Adipocyte (in vitro differentiated cells): Measurements from ENCODE around the gene NDRG4.
A peak's percentile ranks its signal among the peaks of the same experiment; 100 is the strongest.

ENCODE experiments used
- DNase-seq: peaks from one replicate; pipeline ENCODE4 v3.0.0-alpha.2; 2015; ENCODE audit warnings: low read depth
- H3K27me3 ChIP-seq: replicated peaks from 2 replicates; pipeline ENCODE4 v1.7.0; 2013; ENCODE audit warnings: mild to moderate bottlenecking, low read length, moderate library complexity; ENCODE audit not compliant: control insufficient read depth, insufficient read depth
- H3K36me3 ChIP-seq: 2 replicates; pipeline ENCODE4 v1.7.0; 2013; ENCODE audit warnings: low read length, mild to moderate bottlenecking, moderate library complexity; ENCODE audit not compliant: control insufficient read depth, insufficient read depth, severe bottlenecking
- H3K4me1 ChIP-seq: 2 replicates; pipeline ENCODE4 v1.7.0; 2013; ENCODE audit warnings: mild to moderate bottlenecking, low read length, moderate library complexity; ENCODE audit not compliant: control insufficient read depth, insufficient read depth
- H3K4me3 ChIP-seq: 2 replicates; pipeline ENCODE4 v1.7.0; 2013; ENCODE audit warnings: mild to moderate bottlenecking, low read length, moderate library complexity
- H3K9ac ChIP-seq: 2 replicates; pipeline ENCODE4 v1.7.0; 2013; ENCODE audit warnings: mild to moderate bottlenecking, low read length, moderate library complexity
- H3K9me3 ChIP-seq: 2 replicates; pipeline ENCODE4 v1.7.0; 2013; ENCODE audit warnings: mild to moderate bottlenecking, low read length, moderate library complexity; ENCODE audit not compliant: control insufficient read depth

The NDRG4 gene

DNA sequence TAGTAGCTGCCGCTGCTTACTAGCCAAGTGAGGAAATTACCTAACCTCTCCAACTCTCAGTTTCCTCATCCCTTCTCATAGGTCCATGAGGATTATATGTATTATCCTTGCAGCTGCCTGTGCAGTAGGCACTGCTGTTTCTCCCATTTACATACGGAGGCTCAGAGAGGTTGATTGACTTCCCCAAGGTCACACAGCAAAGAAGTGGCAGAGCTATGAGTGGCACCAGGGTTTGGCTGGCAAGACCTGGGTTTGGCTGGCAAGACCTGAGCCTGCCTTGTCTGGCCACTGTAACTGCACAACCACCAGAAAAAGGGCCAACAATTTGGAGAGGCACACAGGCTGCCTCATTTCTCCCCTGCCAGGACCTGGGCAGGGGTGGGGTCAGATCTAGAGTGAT is 2.5 kb upstream of the NDRG4 start:
- H3K9me3 ChIP-seq: no peaks in the 10 kb centered on the region
- peaks cover 18% of the 10 kb centered on the region for H3K27me3 ChIP-seq
- no peak overlapping the region for H3K9ac ChIP-seq
- DNase-seq: no peak
- H3K4me3 ChIP-seq: no peak overlapping the region
- peaks cover 4% of the 10 kb centered on the region for H3K4me1 ChIP-seq
- H3K36me3 ChIP-seq: no peaks in the 10 kb centered on the region

DNA sequence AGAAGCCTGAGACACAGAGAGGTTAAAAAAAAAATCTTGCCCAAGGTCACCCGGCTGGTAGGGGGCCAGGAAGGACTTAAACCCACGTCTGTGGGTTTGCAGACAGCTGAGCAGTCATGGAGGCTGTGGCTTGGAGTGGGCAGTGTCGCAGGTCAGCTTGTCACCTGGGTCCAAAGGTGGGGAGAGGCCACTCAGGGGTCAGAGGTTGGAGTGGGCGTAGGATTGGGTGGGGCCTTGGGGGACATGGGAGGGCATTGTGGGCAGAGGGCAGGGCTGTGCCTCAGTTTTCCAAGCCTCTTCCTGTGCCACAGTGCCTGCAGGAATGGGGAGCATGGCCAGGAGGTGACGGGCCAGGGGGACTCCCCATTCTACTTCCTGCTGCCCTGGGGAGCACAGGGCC is 2.0 kb upstream of the NDRG4 start:
- Histone ChIP-seq H3K27me3 (peaks cover 23% of the 10 kb centered on the region), H3K4me3 (no peak overlapping the region), H3K9me3 (no peaks in the 10 kb centered on the region), H3K9ac (no peak overlapping the region), H3K4me1 (peaks cover 4% of the 10 kb centered on the region), H3K36me3 (no peaks in the 10 kb centered on the region)
- no peak for DNase-seq

DNA sequence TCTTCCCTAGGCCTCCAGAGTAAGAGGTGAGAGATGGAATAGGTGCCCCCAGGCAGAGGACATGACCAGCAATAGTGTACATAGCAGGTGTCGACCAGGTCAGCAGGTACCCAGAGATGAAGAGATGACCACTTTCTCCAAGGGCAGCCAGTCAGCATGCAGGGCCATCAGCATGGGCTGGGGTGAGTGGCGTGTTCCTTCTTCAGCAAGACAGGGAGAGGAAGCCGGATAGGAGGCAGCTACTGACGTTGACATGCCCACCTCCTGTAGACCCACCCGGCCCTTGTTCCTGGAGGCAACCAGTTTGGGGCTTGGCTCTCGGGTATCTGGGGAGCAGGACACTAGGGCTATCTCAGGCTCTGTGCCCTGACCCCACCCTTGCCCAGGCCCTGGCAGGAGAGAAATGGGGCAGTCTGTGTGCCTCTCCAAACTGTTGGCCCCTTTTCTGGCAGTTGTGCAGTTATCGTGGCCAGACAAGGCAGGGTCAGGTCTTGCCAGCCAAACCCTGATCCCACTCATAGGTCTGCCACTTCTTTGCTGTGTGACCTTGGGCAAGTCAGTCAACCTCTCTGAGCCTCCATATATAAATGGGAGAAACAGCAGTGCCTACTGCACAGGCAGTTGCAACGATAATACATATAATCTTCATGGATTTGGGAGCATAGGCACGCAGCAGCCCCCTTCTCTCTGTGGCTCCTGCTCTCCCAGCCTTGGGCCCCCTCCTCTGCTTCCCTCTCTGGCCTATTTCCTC is 1.4 kb upstream of the NDRG4 start:
- H3K4me3 ChIP-seq: no peak overlapping the region
- peaks cover 23% of the 10 kb centered on the region for H3K27me3 ChIP-seq
- no peak for DNase-seq
- no peak overlapping the region for H3K9ac ChIP-seq
- H3K4me1 ChIP-seq: peaks cover 4% of the 10 kb centered on the region
- no peaks in the 10 kb centered on the region for H3K9me3 ChIP-seq
- no peaks in the 10 kb centered on the region for H3K36me3 ChIP-seq

DNA sequence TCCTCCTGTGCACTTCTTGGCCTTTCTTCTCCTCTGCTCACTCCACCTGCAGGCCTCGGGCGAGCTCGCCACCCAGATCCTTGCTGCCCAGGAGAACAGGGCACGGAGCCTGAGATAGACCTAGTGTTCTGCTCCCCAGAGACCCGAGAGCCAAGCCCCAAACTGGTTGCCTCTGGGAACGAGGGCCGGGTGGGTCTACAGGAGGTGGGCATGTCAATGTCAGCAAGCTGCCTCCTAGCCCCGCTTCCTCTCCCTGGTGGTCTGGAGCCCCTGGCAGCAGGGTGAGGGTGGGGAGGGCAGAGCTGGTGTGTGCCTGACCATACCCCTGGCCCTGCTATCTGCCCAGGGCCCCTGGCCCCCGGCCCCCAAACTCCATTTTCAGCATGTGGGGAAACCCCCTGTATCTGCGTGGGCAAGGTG is 841 bp upstream of the NDRG4 start:
- peaks cover 4% of the 10 kb centered on the region for H3K4me1 ChIP-seq
- no peak for DNase-seq
- no peak overlapping the region for H3K9ac ChIP-seq
- no peaks in the 10 kb centered on the region for H3K36me3 ChIP-seq
- H3K27me3 ChIP-seq: peaks cover 23% of the 10 kb centered on the region
- no peak overlapping the region for H3K4me3 ChIP-seq
- no peaks in the 10 kb centered on the region for H3K9me3 ChIP-seq

DNA sequence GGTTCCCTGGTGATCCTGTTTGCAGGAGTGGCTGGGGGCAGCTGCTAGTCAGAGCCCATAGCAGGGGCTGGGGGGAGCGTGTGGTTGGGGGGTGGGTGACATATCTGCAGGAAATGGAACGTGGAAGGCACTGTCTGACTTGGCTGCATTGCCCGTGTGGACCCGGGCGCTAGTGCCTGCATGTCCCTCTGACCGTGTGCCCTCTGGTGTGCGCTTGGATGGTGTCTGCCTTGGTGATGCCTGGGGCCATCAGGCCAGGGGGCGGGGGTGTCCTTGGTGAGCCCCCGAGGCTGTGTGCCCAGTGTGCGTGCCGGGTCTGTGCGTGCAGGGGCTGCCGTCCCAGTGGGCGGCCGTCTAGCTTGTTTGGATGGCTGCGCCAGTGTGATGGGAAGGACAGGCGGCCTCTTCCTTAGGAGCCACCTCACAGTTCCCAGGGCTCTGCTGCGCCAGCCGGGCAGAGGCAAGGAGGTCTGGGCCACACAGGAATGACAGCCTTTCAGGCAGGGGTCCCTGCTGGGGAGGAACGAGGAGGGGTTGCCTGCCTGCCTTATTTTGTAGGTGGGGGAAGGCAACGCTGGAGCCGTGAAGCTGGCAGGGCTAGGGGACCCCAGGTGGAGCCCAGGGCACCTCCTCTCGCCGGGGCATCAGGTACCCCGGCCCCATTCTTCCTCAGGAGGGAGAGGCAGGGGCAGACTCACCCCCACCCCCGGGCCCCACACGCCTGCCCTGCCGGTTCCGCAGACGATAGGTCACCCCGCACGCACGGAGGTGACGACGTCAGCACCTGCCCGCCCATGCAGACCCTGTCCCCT is 693 bp downstream of the NDRG4 start:
- Histone ChIP-seq H3K9me3 (no peaks in the 10 kb centered on the region), H3K9ac (no peak overlapping the region), H3K36me3 (no peaks in the 10 kb centered on the region), H3K4me1 (peaks cover 4% of the 10 kb centered on the region), H3K4me3 (peak overlapping the region; percentile 55), H3K27me3 (peaks cover 23% of the 10 kb centered on the region)
- DNase-seq: peak; percentile 25

DNA sequence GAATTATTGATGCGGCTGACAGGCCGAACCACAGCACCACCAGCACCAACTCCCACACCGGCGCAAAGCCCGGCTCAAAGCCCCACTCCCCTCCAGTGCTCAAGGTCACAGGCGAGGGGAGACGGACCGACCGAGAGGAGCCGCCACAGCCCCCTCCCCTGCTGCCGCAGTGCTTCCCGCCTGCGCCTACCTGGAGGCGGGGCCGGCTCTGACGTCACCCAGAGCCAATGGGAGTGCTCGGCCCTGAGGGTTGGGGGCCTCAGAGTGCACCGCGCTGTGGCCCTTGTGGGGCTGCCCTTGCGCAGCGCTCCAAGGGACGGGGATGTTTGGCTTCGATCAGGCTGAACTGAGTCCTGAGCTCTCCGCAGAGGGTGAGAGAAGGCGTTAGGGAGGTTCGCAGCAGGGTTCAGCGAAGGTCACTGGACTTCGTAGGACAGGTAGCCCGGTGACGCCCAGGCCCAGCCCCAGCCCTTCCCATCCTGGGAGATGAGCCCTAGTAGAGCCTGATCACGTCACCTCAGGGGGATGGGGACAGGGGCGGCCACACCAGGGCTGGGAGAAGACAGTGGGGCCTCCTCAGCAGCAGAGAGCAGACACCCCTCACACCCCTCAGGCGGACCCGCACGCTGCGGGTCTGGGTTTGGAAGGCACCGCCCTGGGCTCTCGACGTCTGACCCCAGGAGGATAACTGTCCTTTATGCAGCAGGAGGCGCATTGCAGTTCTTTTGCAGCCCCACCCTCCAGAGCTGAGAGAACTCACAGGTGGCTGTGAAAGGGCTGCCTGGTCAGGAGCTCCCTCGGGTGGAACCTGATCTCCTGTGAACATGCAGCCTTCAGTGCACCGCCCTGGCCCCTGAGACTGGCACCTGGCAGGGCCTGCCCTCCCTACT is 1.5 kb downstream of the NDRG4 start:
- peaks cover 23% of the 10 kb centered on the region for H3K27me3 ChIP-seq
- H3K9me3 ChIP-seq: no peaks in the 10 kb centered on the region
- no peaks in the 10 kb centered on the region for H3K36me3 ChIP-seq
- peak; percentile 41 for DNase-seq
- no peak overlapping the region for H3K9ac ChIP-seq
- H3K4me3 ChIP-seq: no peak overlapping the region
- peaks cover 4% of the 10 kb centered on the region for H3K4me1 ChIP-seq

DNA sequence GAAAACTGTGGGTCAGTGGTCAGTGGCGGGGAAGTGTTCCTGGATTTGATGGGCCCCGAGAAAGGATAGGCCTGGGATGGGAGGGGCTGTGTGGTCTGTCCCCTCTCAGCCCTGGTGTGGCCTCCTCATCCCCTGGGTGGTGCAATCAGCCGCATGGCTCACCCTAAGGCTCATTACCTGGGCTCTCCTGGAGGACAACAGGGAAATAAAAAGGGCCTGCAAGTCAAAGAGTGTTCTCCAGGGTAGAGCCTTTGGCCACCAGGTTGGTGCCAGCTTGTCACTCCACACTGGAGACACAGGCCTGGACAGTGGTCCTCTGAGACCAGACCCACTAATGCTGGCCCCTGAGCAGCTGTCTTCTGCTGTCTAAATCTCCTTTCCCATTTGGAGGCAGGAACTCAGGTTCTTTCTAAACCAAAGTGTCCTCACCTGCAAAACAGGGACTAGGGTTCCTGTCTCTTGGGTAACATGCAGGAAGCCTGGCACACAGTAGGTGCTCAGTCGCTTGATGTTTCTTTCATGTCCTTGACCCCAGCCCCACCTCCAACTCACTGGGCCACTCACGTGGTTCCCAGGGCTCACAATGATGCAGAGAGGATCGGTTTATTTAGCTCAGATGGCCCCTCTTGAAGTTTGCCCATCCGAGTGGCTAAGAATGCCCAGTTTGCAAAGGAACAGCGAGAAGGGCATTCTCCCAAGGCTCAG is 2.4 kb downstream of the NDRG4 start:
- Histone ChIP-seq H3K9me3 (no peaks in the 10 kb centered on the region), H3K4me1 (peaks cover 4% of the 10 kb centered on the region), H3K27me3 (peaks cover 23% of the 10 kb centered on the region), H3K4me3 (no peak overlapping the region), H3K36me3 (no peaks in the 10 kb centered on the region), H3K9ac (no peak overlapping the region)
- no peak for DNase-seq

DNA sequence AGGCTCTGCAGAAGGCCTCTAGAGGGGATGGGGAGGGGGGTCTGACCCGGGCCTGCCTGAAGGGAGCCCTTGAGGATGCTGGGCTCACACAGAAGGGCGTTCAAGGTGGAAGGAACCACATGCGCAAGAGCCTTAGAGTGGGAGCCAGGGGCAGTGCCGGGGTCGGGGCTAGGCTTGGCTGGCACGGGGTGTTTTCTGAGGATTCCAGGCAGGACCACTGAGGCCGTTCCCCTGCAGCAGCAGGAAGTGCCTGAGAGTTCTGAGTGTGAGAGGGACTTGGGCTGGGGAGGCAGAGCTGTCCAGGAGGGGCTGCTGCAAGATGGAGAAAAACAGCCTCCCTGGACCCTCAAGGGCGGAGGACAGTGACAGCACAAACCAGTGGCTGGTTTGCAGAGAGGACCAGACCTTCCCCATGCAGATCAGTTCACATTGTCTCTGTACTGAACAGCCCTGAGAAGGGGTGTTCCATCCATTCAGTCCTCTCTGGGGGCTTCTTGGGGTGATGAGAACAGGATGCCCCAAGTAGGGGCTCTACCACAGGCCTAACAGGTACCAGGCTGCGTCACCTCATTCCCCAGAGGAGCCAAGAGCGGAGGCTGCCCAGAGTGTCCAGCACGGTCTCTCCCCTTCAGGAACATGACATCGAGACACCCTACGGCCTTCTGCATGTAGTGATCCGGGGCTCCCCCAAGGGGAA is 3.4 kb downstream of the NDRG4 start:
- Histone ChIP-seq H3K4me3 (no peak overlapping the region), H3K36me3 (no peaks in the 10 kb centered on the region), H3K9ac (no peak overlapping the region), H3K27me3 (peaks cover 23% of the 10 kb centered on the region), H3K4me1 (peaks cover 4% of the 10 kb centered on the region), H3K9me3 (no peaks in the 10 kb centered on the region)
- DNase-seq: no peak

DNA sequence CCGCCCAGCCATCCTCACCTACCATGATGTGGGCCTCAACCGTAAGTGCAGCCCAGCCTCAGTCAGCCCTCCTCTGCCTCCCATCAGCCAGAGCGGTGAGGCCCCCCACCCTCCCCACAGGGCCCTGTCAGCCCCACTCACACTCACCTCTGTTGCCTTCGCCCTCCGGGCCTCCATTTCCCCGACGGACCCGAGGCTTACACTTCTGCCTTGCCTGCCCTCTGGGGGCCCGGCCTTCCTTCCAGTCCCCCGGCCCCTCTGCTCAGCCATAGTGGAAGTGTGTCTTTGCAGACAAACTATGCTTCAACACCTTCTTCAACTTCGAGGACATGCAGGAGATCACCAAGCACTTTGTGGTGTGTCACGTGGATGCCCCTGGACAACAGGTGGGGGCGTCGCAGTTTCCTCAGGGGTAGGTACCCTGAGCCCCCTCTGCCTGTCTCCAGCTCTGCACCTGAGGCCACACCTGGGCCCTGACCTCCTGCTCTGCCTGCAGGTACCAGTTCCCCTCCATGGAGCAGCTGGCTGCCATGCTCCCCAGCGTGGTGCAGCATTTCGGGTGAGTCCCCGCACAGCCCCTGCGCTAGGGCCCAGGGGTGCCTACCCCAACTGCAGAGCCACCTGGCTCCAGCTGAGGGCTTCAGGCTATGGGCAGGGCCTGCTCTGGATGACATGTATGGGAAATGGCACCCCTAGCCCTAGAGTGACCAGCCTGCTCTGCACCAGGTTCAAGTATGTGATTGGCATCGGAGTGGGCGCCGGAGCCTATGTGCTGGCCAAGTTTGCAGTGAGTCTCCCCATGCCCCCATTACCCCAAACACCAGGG is 4.1 kb downstream of the NDRG4 start:
- DNase-seq: no peak
- Histone ChIP-seq H3K9me3 (no peaks in the 10 kb centered on the region), H3K4me1 (peaks cover 4% of the 10 kb centered on the region), H3K9ac (no peak overlapping the region), H3K27me3 (peaks cover 23% of the 10 kb centered on the region), H3K36me3 (no peaks in the 10 kb centered on the region), H3K4me3 (no peak overlapping the region)
